BE2C (cell line): Measurements from ENCODE around the gene DUS1L.

Experiments
- DNase-seq: peaks from one replicate; pipeline ENCODE4 v3.0.0-alpha.2; 2020
- H3K27me3 ChIP-seq: fragments of 250-450 bp; sonication (Bioruptor Pico); 2 replicates; pipeline ENCODE4 v1.5.1; 2020; ENCODE audit warnings: mild to moderate bottlenecking
- H3K36me3 ChIP-seq: fragments of 250-450 bp; sonication (Bioruptor Pico); 2 replicates; pipeline ENCODE4 v1.5.1; 2020; ENCODE audit warnings: mild to moderate bottlenecking
- H3K4me1 ChIP-seq: fragments of 250-450 bp; sonication (Bioruptor Pico); 2 replicates; pipeline ENCODE4 v1.5.1; 2020
- H3K4me3 ChIP-seq: 2 replicates; pipeline ENCODE4 v1.5.1; 2011; ENCODE audit warnings: low read depth, low read length
- H3K9me3 ChIP-seq: fragments of 250-450 bp; sonication (Bioruptor Pico); 2 replicates; pipeline ENCODE4 v1.5.1; 2020
- CTCF ChIP-seq: IDR thresholded peaks from 2 replicates; pipeline ENCODE4 v1.5.1; 2012; ENCODE audit warnings: mild to moderate bottlenecking, low read depth, low read length

Gene DUS1L

DNA sequence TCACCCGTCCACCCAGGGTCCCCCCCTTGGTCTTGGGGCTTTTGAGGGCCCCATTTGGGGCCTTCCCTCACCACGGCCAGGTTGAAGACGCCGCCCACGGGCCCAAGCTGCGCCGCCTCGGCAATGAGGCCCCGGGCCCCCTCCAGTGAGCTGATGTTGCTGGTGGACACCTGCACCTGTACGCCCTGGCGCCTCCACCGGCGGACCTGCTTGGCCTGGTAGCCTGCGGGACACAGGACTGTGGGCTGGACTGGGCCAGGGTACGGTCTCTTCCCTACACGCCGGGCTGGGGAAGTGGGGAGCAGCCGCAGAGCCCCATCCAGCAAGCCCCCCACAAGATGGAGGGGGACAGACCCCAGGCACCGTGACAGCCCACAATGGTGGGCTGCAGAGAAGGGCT, 16.9 kb upstream of the DUS1L start:
- Histone ChIP-seq H3K36me3 (peaks cover 92% of the 10 kb centered on the region), H3K27me3 (no peaks in the 10 kb centered on the region), H3K9me3 (no peaks in the 10 kb centered on the region), H3K4me1 (no peaks in the 10 kb centered on the region), H3K4me3 (no peak overlapping the region)
- no peak for TF ChIP-seq CTCF
- DNase-seq: no peak

DNA sequence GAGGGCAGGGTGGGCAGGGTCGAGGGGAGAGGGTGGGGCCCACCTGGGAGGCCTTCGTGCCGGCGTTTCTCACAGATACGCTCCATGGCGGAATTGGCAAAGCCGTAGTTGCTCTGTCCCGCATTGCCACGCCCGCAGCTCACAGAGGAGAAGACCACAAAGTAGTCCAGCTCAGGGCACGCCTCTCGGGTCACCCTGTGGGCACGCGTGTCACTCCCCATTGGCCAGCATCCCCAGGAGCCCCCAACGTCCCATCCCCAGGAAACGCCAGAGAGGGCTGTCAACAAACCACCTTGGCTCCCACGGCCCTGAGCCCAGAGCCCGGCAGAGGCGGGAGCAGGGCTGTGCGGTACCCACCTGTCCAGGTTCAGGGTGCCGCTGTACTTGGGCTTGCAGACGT, 16.4 kb upstream of the DUS1L start:
- Histone ChIP-seq H3K9me3 (no peaks in the 10 kb centered on the region), H3K4me1 (no peaks in the 10 kb centered on the region), H3K4me3 (no peak overlapping the region), H3K36me3 (peaks cover 87% of the 10 kb centered on the region), H3K27me3 (no peaks in the 10 kb centered on the region)
- DNase-seq: no peak
- no peak for TF ChIP-seq CTCF

- no peaks in the 10 kb centered on the region for H3K27me3 ChIP-seq
- no peak overlapping the region for H3K4me3 ChIP-seq
- H3K9me3 ChIP-seq: no peaks in the 10 kb centered on the region
- DNase-seq: no peak
- no peaks in the 10 kb centered on the region for H3K4me1 ChIP-seq
- peaks cover 82% of the 10 kb centered on the region for H3K36me3 ChIP-seq
- no peak for TF ChIP-seq CTCF
These were observed 15.9 kb upstream of the DUS1L start for GRCh38 chr17:82081546-82081945.

DNA sequence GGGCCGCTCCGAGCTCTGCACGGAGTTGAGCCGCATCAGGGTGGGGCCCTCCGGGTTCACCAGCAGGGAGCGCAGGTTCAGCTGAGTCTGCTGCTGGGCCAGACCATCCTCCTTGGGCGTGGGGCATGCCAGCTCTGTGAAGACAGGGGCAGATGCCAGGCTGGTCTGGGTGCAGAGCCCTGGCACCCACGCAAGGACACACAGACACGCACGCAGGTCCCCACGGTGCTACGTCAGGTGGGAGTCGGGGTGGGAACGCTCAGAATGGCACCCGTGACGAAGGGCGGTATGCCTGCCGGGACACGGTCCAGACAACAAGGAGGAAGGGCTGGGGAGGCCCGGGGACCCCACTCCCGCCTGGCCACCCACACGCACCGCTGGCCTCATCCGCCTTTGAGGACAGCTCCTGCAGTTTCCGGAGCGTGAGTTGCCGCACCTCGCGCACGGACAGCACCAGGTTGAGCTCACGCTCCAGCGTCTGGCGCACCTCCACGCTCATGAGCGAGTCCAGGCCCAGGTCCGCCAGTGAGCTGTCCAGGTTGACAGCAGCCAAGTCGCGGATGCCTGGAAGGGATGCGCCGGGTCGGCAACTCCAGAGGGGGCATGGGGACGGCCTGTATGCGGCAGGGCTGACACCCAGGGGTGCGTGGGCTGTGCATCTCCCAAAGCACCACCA, 15.3 kb upstream of the DUS1L start:
- TF ChIP-seq CTCF: peak; percentile 7; the same call in 1 of the 2 replicates
- H3K4me1 ChIP-seq: no peaks in the 10 kb centered on the region
- peaks cover 76% of the 10 kb centered on the region for H3K36me3 ChIP-seq
- no peak overlapping the region for H3K4me3 ChIP-seq
- DNase-seq: no peak
- H3K27me3 ChIP-seq: no peaks in the 10 kb centered on the region
- H3K9me3 ChIP-seq: no peaks in the 10 kb centered on the region

- no peak for TF ChIP-seq CTCF
- H3K36me3 ChIP-seq: peaks cover 69% of the 10 kb centered on the region
- no peak for DNase-seq
- H3K4me3 ChIP-seq: no peak overlapping the region
- no peaks in the 10 kb centered on the region for H3K9me3 ChIP-seq
- H3K27me3 ChIP-seq: no peaks in the 10 kb centered on the region
- H3K4me1 ChIP-seq: no peaks in the 10 kb centered on the region
These were observed 14.6 kb upstream of the DUS1L start for GRCh38 chr17:82080048-82080788.

DNA sequence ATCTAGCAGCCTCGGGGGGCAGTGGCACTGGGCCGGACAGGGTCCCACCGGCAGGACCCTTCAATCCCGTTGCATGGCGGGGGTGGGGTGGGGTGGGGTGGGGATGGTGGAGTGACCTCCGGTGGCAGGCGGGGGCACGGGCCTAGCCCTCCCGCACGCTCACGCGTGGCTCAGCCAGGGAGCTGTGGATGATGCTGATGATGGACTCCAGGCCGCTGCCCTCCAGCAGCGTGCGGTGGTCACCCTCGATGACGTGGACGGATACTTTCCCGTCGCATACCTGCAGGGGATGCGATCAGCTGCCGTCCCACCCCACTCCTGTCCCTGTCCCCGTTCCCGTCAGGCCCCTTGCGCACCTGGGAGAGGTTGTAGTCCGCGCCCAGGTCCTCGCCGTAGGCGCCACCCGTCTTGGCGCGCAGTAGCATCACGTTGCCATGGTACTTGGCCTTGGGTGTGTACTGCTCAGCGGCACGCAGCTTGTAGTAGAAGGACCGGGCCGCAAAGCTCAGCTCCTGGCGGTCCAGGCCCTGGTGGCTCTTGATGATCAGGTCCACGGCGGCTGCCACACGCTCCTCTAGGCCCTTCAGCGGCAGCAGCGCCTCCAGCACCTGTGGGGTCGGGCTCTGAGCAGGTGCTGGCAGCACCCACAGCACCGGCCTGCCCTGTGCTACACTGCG, 13.5 kb upstream of the DUS1L start:
- no peaks in the 10 kb centered on the region for H3K27me3 ChIP-seq
- H3K9me3 ChIP-seq: no peaks in the 10 kb centered on the region
- H3K4me3 ChIP-seq: no peak overlapping the region
- H3K36me3 ChIP-seq: peaks cover 58% of the 10 kb centered on the region
- no peak for TF ChIP-seq CTCF
- H3K4me1 ChIP-seq: no peaks in the 10 kb centered on the region
- no peak for DNase-seq
